ENCODE data around the gene PKD1L1.

DNA sequence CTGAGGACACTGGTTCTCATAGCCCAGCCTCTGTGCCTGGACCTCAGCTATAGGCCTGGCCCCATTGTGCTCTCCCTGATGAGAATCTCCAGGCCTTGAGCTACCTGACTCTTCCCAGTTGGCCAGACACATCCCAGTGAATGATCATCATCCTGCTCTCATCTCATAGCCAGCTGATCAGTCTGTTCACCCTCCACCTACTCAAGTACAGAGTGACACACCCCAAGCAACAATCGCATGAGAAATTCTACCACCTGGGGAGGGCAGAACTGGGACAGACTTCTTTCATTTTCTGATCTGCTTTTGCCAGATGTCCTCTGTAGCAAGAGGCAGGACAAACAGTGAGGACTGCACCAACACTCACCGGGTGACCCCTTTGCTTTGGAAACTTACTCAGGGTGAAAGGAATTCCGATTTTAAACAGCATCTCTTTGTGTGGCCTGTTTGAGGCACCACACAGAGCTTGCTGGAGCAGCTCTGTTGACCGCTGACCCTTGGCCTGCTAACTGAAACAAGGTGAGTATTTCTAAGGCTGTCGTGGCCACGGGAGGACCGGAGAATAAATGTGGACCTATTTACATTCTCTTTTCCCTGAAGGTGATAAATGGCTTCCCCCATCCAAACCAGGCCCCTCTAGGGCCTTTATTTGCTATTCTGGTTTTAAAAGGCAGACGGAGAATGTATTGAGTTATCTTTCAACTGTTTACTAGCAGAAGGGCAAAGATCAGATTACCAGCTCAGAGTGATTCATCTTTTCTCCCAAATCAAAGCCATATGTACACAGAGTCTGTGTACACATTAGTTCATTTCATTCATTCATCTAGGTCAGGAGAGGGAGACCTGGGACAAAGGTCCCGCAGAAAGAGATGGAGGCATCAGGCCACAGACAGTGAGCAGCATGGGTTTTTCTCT is 184.9 kb downstream of the PKD1L1 start:
- TF ChIP-seq EZH2 (IDR thresholded peaks at IDR 0.05; ENCODE audit: low read length) (no peak), CTCF (optimal IDR thresholded peaks at IDR 0.05 in 1 of 3, IDR thresholded peaks at IDR 0.05 in 1 of 3, conservative IDR thresholded peaks at IDR 0.05 in 1 of 3; ENCODE audit: extremely low read depth in 1 of 3, insufficient read depth in 2 of 3, low read length in 3 of 3) (no peak)
